OCI-LY1 (cell line): ENCODE measurements around the gene PPM1B.

Experiments used
- CTCF ChIP-seq: fragments of 200-600 bp; sonication (generic), shearing (Covaris generic); IDR thresholded peaks from 2 replicates; pipeline ENCODE4 v1.5.1; 2017; ENCODE audit warnings: mild to moderate bottlenecking, antibody characterized with exemption, low read length, moderate library complexity, mixed read lengths
- EZH2 ChIP-seq: fragments of 200-600 bp; sonication (generic), shearing (Covaris generic); IDR thresholded peaks from 2 replicates; pipeline ENCODE4 v1.8.0; 2017; ENCODE audit warnings: borderline replicate concordance, mixed run types, mild to moderate bottlenecking, antibody characterized with exemption, low read length, moderate library complexity, mixed read lengths

GRCh38 chr2:44137872-44138551 is 30.7 kb upstream of the PPM1B start:
- TF ChIP-seq CTCF = no peak
- TF ChIP-seq EZH2 = no peak
